Calu3 (cell line): ENCODE measurements around the gene FRY. TPM values are rescaled to one million over a fixed set of nuclear protein-coding genes. Genes with fewer than 3 reads are reported as not detected.
A peak's percentile ranks its signal among the peaks of the same experiment; 100 is the strongest.

Source experiments
- BruUV-seq: library from RNA; stranded (reverse); fragments of 400-500 nt; replicated peaks from 2 replicates; lab custom pipeline; 2021; lab: Mats Ljungman, UMichigan
- CTCF ChIA-PET: fragments of 300-600 bp; sonication (Branson Sonifier 250); formaldehyde crosslinking; loops from one replicate; lab custom pipeline; 2022; ENCODE audit warnings: antibody characterized with exemption; lab: Charles Lee
- DNase-seq: peaks from one replicate; pipeline ENCODE4 v3.0.0; 2022
- H3K27ac Mint-ChIP-seq: one replicate; pipeline ENCODE4 v1.8.0; 2022; ENCODE audit warnings: mixed read lengths; ENCODE audit not compliant: unreplicated experiment
- H3K27me3 Mint-ChIP-seq: one replicate; pipeline ENCODE4 v1.8.0; 2022; ENCODE audit warnings: mixed read lengths; ENCODE audit not compliant: unreplicated experiment
- H3K36me3 Mint-ChIP-seq: one replicate; pipeline ENCODE4 v1.8.0; 2022; ENCODE audit warnings: mild to moderate bottlenecking, moderate library complexity, mixed read lengths; ENCODE audit not compliant: insufficient read depth, unreplicated experiment
- H3K4me1 Mint-ChIP-seq: one replicate; pipeline ENCODE4 v1.8.0; 2022; ENCODE audit warnings: mild to moderate bottlenecking, low read depth, mixed read lengths; ENCODE audit not compliant: unreplicated experiment
- H3K4me3 Mint-ChIP-seq: one replicate; pipeline ENCODE4 v1.8.0; 2022; ENCODE audit warnings: mild to moderate bottlenecking, low read depth, moderate library complexity, mixed read lengths; ENCODE audit not compliant: unreplicated experiment
- H3K9me3 Mint-ChIP-seq: one replicate; pipeline ENCODE4 v1.8.0; 2022; ENCODE audit warnings: low read depth, mixed read lengths; ENCODE audit not compliant: unreplicated experiment
- CTCF ChIP-seq: fragments of 200-600 bp; IDR thresholded peaks from one replicate; pipeline ENCODE4 v1.8.0; 2022; ENCODE audit warnings: antibody characterized with exemption; ENCODE audit not compliant: unreplicated experiment
- intact Hi-C: fragments of 100-400 bp; cut with micrococcal nuclease; formaldehyde crosslinking; loops from one replicate; pipeline ENCODE4 v1.10.0; 2022; ENCODE audit not compliant: unreplicated experiment
- total RNA-seq: library from RNA; stranded (reverse); gene quantifications from 2 replicates; pipeline ENCODE4 v1.2.3, GENCODE V29; 2022

Gene FRY
- total RNA-seq, 1 experiment from 2014 or later, result 6.2 TPM

- Mint-ChIP-seq H3K27me3 (no peaks in the 10 kb centered on the region), H3K27ac (no peak overlapping the region), H3K36me3 (no peaks in the 10 kb centered on the region), H3K4me1 (no peaks in the 10 kb centered on the region), H3K4me3 (no peak overlapping the region), H3K9me3 (no peaks in the 10 kb centered on the region)
- no TSS peak for BruUV-seq
- intact Hi-C loops, result loop anchor here (2.0 kb wide), 1 partner anchor 45 kb away; no protein-coding TSS in a partner anchor
- TF ChIP-seq CTCF, result no peak
- CTCF ChIA-PET, result no interaction called here
- no peak for DNase-seq
Observed at GRCh38 chr13:32265726-32266125, 234.2 kb downstream of the FRY start.

- H3K36me3 Mint-ChIP-seq, result no peaks in the 10 kb centered on the region
- BruUV-seq, result no TSS peak
- CTCF ChIA-PET, result no interaction called here
Observed at GRCh38 chr13:32266130-32266529, 234.6 kb downstream of the FRY start.

GRCh38 chr13:32267836-32268439 is 236.4 kb downstream of the FRY start:
- no TSS peak for BruUV-seq
- Mint-ChIP-seq H3K9me3 (no peaks in the 10 kb centered on the region), H3K4me3 (no peak overlapping the region), H3K27ac (no peak overlapping the region), H3K4me1 (no peaks in the 10 kb centered on the region), H3K36me3 (no peaks in the 10 kb centered on the region), H3K27me3 (no peaks in the 10 kb centered on the region)
- DNase-seq, result peak; percentile 68
- peak; percentile 81 for TF ChIP-seq CTCF
- intact Hi-C loops, result loop anchor here (2.0 kb wide), 1 partner anchor 43 kb away; no protein-coding TSS in a partner anchor
- CTCF ChIA-PET, result interaction anchor here (0.6 to 0.9 kb wide), 2 partner anchors 15 to 914 kb away, joined by 3 read pairs; no protein-coding TSS in a partner anchor

More at GRCh38 chr13:32266130-32266529, 234.6 kb downstream of the FRY start:
- no peak for DNase-seq
- no peaks in the 10 kb centered on the region for H3K27me3 Mint-ChIP-seq
- intact Hi-C loops, result loop anchor here (2.0 kb wide), 1 partner anchor 45 kb away; no protein-coding TSS in a partner anchor
- H3K4me3 Mint-ChIP-seq, result no peak overlapping the region
- no peaks in the 10 kb centered on the region for H3K4me1 Mint-ChIP-seq
- no peak for TF ChIP-seq CTCF
- H3K27ac Mint-ChIP-seq, result no peak overlapping the region
- H3K9me3 Mint-ChIP-seq, result no peaks in the 10 kb centered on the region

- Mint-ChIP-seq H3K4me1 (no peaks in the 10 kb centered on the region), H3K27ac (no peak overlapping the region), H3K27me3 (no peaks in the 10 kb centered on the region), H3K36me3 (no peaks in the 10 kb centered on the region), H3K9me3 (no peaks in the 10 kb centered on the region), H3K4me3 (no peak overlapping the region)
- intact Hi-C loops, result no loop called here
- no TSS peak for BruUV-seq
- TF ChIP-seq CTCF, result no peak
- CTCF ChIA-PET, result no interaction called here
- no peak for DNase-seq
Observed at GRCh38 chr13:32272021-32272683, 240.6 kb downstream of the FRY start.
